ENCODE measurements around the gene VPS35L. TPM values are rescaled to one million over a fixed set of nuclear protein-coding genes. Genes with fewer than 3 reads are reported as not detected.
"Not testable (repeated sequence)": the region's sequence is repeated elsewhere in the genome, so short reads cannot be mapped to it uniquely, and the experiment has no call there.

Gene VPS35L
- total RNA-seq, 2 experiments from 2014 or later, result 25.8 to 28.3 TPM

DNA sequence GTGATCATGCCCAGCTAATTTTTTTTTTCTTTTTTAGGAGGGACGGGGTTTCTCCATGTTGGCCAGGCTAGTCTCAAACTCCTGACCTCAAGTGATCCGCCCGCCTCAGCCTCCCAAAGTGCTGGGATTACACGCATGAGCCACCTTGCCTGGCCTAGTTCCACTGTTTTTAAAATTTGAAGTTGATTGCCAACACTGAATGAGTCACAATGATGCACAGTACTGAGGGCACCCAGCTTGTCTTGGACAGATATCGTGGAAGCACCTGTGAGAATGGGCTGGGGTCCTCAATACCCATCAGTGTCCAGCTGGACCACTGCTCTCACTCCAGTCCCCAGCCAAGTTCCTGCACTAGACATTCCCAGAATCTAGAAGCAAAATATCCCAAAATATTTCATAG lies 160.1 kb downstream of the VPS35L start:
- Mint-ChIP-seq H3K9me3 (no peaks in the 10 kb centered on the region), H3K36me3 (ENCODE audit: low read depth) (peaks cover 41% of the 10 kb centered on the region), H3K4me1 (ENCODE audit: low read depth) (peaks cover 44% of the 10 kb centered on the region), H3K27ac (no peak overlapping the region), H3K27me3 (no peaks in the 10 kb centered on the region), H3K4me3 (no peak overlapping the region)
- Histone ChIP-seq H3K9me3 (ENCODE audit: control insufficient read depth in 1 of 2, insufficient read depth in 1 of 2, low read length in 2 of 2) (no peaks in the 10 kb centered on the region), H3K4me3 (ENCODE audit: low read length) (no peak overlapping the region), H3K36me3 (ENCODE audit: insufficient read depth, low read length) (peaks cover 42% of the 10 kb centered on the region), H3K4me1 (ENCODE audit: insufficient read depth, low read length) (peaks cover 26% of the 10 kb centered on the region), H3K27me3 (ENCODE audit: control insufficient read depth in 1 of 2, insufficient read depth in 2 of 2, low read length in 2 of 2) (no peaks in the 10 kb centered on the region), H3K27ac (ENCODE audit: low read depth in 1 of 2, low read length in 2 of 2) (no peak overlapping the region)
- no peak for ATAC-seq (ENCODE audit: poor library complexity)
- ChIA-PET POLR2A (no interaction called here), CTCF (no interaction called here)
- no peak for DNase-seq
- intact Hi-C loops (cut with DNase I, micrococcal nuclease), result loop anchor here in 1 of 2 experiments (5.0 to 10.0 kb wide), 4 partner anchors 193 to 1019 kb away; partner anchors contain the start of genes ARL6IP1, CCP110, COQ7 and GDE1
- no peak for TF ChIP-seq CTCF (IDR thresholded peaks at IDR 0.05)

GRCh38 chr16:19716183-19716582 lies 160.7 kb downstream of the VPS35L start:
- Mint-ChIP-seq H3K27ac (peak overlapping the region; percentile 31), H3K36me3 (ENCODE audit: low read depth) (peaks cover 37% of the 10 kb centered on the region), H3K4me3 (peak overlapping the region; percentile 83), H3K27me3 (no peaks in the 10 kb centered on the region), H3K4me1 (ENCODE audit: low read depth) (peaks cover 44% of the 10 kb centered on the region), H3K9me3 (no peaks in the 10 kb centered on the region)
- Histone ChIP-seq H3K4me1 (ENCODE audit: insufficient read depth, low read length) (peaks cover 26% of the 10 kb centered on the region), H3K9me3 (ENCODE audit: control insufficient read depth in 1 of 2, insufficient read depth in 1 of 2, low read length in 2 of 2) (no peaks in the 10 kb centered on the region), H3K27ac (ENCODE audit: low read depth in 1 of 2, low read length in 2 of 2) (no peak overlapping the region), H3K4me3 (ENCODE audit: low read length) (no peak overlapping the region), H3K27me3 (ENCODE audit: control insufficient read depth in 1 of 2, insufficient read depth in 2 of 2, low read length in 2 of 2) (no peaks in the 10 kb centered on the region), H3K36me3 (ENCODE audit: insufficient read depth, low read length) (peaks cover 36% of the 10 kb centered on the region)
- TF ChIP-seq CTCF (IDR thresholded peaks at IDR 0.05), result no peak
- intact Hi-C loops (cut with DNase I, micrococcal nuclease), result loop anchor here in 1 of 2 experiments (5.0 to 10.0 kb wide), 4 partner anchors 194 to 1019 kb away; partner anchors contain the start of genes ARL6IP1, CCP110, COQ7 and GDE1
- no peak for ATAC-seq (ENCODE audit: poor library complexity)
- ChIA-PET POLR2A (interaction anchor here (4.1 kb wide), 1 partner anchor 19 kb away, joined by 22 read pairs; no protein-coding TSS in a partner anchor), CTCF (no interaction called here)
- DNase-seq, result no peak

- H3K27me3 ChIP-seq (ENCODE audit: control insufficient read depth in 1 of 2, insufficient read depth in 2 of 2, low read length in 2 of 2); H3K27ac ChIP-seq (ENCODE audit: low read depth in 1 of 2, low read length in 2 of 2); CTCF ChIA-PET; DNase-seq; H3K27me3 Mint-ChIP-seq; ATAC-seq (ENCODE audit: poor library complexity); H3K9me3 ChIP-seq (ENCODE audit: control insufficient read depth in 1 of 2, insufficient read depth in 1 of 2, low read length in 2 of 2); H3K9me3 Mint-ChIP-seq: not testable (repeated sequence)
- Mint-ChIP-seq H3K4me1 (ENCODE audit: low read depth) (peaks cover 40% of the 10 kb centered on the region), H3K4me3 (peak overlapping the region; percentile 93), H3K36me3 (ENCODE audit: low read depth) (peaks cover 31% of the 10 kb centered on the region), H3K27ac (peak overlapping the region; percentile 31)
- Histone ChIP-seq H3K4me3 (ENCODE audit: low read length) (peak overlapping the region; percentile 73), H3K4me1 (ENCODE audit: insufficient read depth, low read length) (peaks cover 25% of the 10 kb centered on the region), H3K36me3 (ENCODE audit: insufficient read depth, low read length) (peaks cover 31% of the 10 kb centered on the region)
- POLR2A ChIA-PET, result interaction anchor here (4.1 kb wide), 1 partner anchor 20 kb away, joined by 22 read pairs; no protein-coding TSS in a partner anchor
- intact Hi-C loops (cut with DNase I, micrococcal nuclease), result loop anchor here in 1 of 2 experiments (5.0 to 10.0 kb wide), 4 partner anchors 194 to 1018 kb away; partner anchors contain the start of genes ARL6IP1, CCP110, COQ7 and GDE1
These were observed 161.2 kb downstream of the VPS35L start for GRCh38 chr16:19716728-19717127.

Data from CD4-positive, alpha-beta T cell (primary cell).